Activated CD4-positive, alpha-beta memory T cell treated with anti-CD3 and anti-CD28 coated beads, Interleukin-2, amount 10 ng/mL, durations not matched to agents 7 days and 5 days (primary cell): ENCODE measurements around the gene TRIM69. TPM values are rescaled to one million over a fixed set of nuclear protein-coding genes. Genes with fewer than 3 reads are reported as not detected.
A peak's percentile ranks its signal among the peaks of the same experiment; 100 is the strongest.
"Not testable (repeated sequence)": the region's sequence is repeated elsewhere in the genome, so short reads cannot be mapped to it uniquely, and the experiment has no call there.

ENCODE experiments used
- CTCF ChIA-PET: fragments of 350-600 bp; sonication (Branson Sonifier 250); formaldehyde crosslinking; loops from one replicate; lab custom pipeline; 2021; ENCODE audit warnings: antibody characterized with exemption, inconsistent platforms; lab: Charles Lee
- POLR2A ChIA-PET: fragments of 350-600 bp; sonication (Branson Sonifier 250); formaldehyde crosslinking; loops from one replicate; lab custom pipeline; 2021; ENCODE audit warnings: antibody characterized with exemption; lab: Charles Lee
- DNase-seq: peaks from one replicate; pipeline ENCODE4 v3.0.0-alpha.2; 2020
- H3K27ac Mint-ChIP-seq: one replicate; pipeline ENCODE4 v1.8.0; 2021; ENCODE audit warnings: mild to moderate bottlenecking, mixed read lengths
- H3K27me3 Mint-ChIP-seq: one replicate; pipeline ENCODE4 v1.8.0; 2021; ENCODE audit warnings: mixed read lengths
- H3K36me3 Mint-ChIP-seq: one replicate; pipeline ENCODE4 v1.8.0; 2021; ENCODE audit warnings: low read depth, mixed read lengths
- H3K4me1 Mint-ChIP-seq: one replicate; pipeline ENCODE4 v1.8.0; 2021; ENCODE audit warnings: mixed read lengths
- H3K4me3 Mint-ChIP-seq: one replicate; pipeline ENCODE4 v1.8.0; 2021; ENCODE audit warnings: mild to moderate bottlenecking, mixed read lengths
- H3K9me3 Mint-ChIP-seq: one replicate; pipeline ENCODE4 v1.8.0; 2021; ENCODE audit warnings: mixed read lengths
- total RNA-seq, 2 experiments: library from RNA; stranded (reverse); gene quantifications; one replicate each; pipeline ENCODE4 v1.2.3, GENCODE V29; 2021

Gene TRIM69
- total RNA-seq, 2 experiments from 2014 or later, result 83.4 to 88.2 TPM

DNA sequence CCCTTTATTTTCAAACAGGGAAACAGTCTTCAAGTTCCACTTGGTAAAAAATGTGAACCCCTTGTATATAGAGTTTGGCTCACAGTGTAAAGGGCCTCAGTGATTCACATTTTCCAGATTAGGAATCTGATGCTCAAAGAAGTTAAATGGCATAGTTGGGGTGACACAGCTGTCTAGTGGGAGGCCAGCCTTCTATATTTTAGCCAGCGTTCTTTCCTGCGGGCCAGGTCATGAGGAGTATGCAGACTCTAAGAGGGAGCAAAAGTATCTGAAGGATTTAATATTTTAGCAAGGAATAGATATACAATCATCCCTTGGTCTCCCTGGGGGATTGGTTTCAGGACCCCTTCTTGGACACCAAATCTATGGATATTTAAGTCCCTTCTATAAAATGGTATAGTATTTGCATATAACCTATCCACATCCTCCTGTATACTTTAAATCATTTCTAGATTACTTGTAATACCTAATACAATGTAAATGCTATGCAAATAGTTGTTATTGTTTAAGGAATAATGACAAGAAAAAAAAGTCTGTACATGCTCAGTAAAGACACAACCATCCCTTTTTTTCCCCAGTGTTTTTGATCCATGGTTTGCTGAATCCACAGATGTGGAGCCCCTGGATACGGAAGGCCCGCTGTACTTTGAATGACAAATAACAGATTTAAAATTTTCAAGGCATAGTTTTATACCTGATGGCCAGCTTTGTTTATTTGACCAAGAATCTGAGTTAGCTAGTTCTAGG is 18.0 kb upstream of the TRIM69 start:
- Mint-ChIP-seq H3K36me3 (peaks cover 72% of the 10 kb centered on the region), H3K4me3 (peak overlapping the region; percentile 16), H3K27ac (peak overlapping the region; percentile 91), H3K4me1 (peaks cover 79% of the 10 kb centered on the region), H3K9me3 (no peaks in the 10 kb centered on the region), H3K27me3 (no peaks in the 10 kb centered on the region)
- DNase-seq, result no peak
- CTCF ChIA-PET, result interaction anchor here (13.6 to 15.3 kb wide), 2 partner anchors 14 to 54 kb away, joined by 329 to 399 read pairs; partner anchors contain the start of genes SPG11 and TRIM69
- POLR2A ChIA-PET, result interaction anchor here (0.8 to 37.6 kb wide), 7 partner anchors 2 to 290 kb away, joined by 3 to 4153 read pairs (median 4); partner anchors contain the start of genes B2M, CTDSPL2, PATL2 and SPG11

DNA sequence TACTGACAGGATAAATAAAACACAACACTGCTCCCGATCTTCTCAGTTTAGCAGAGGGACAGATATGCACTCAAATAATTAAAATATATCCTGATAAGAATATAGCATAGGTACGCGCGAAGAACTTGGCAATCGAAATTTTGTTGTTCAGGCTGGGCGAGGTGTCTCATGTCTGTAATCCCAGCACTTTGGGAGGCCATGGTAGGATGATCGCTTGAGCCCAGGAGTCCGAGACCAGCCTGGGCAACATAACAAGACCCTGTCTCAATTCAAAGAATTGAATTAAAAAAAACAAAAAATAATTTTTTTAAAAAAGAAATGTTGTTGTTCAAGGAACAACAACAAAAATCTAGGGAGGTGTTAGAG is 17.4 kb upstream of the TRIM69 start:
- H3K36me3 Mint-ChIP-seq, result peaks cover 67% of the 10 kb centered on the region
- H3K27me3 Mint-ChIP-seq, result no peaks in the 10 kb centered on the region
- H3K4me3 Mint-ChIP-seq, result no peak overlapping the region
- H3K27ac Mint-ChIP-seq, result peak overlapping the region; percentile 91
- H3K9me3 Mint-ChIP-seq, result no peaks in the 10 kb centered on the region
- no peak for DNase-seq
- peaks cover 84% of the 10 kb centered on the region for H3K4me1 Mint-ChIP-seq
- POLR2A ChIA-PET, result interaction anchor here (0.8 to 37.6 kb wide), 7 partner anchors 2 to 291 kb away, joined by 3 to 4153 read pairs (median 5); partner anchors contain the start of genes B2M, CTDSPL2, PATL2 and SPG11
- CTCF ChIA-PET, result interaction anchor here (13.6 to 15.3 kb wide), 2 partner anchors 13 to 54 kb away, joined by 329 to 399 read pairs; partner anchors contain the start of genes SPG11 and TRIM69

DNA sequence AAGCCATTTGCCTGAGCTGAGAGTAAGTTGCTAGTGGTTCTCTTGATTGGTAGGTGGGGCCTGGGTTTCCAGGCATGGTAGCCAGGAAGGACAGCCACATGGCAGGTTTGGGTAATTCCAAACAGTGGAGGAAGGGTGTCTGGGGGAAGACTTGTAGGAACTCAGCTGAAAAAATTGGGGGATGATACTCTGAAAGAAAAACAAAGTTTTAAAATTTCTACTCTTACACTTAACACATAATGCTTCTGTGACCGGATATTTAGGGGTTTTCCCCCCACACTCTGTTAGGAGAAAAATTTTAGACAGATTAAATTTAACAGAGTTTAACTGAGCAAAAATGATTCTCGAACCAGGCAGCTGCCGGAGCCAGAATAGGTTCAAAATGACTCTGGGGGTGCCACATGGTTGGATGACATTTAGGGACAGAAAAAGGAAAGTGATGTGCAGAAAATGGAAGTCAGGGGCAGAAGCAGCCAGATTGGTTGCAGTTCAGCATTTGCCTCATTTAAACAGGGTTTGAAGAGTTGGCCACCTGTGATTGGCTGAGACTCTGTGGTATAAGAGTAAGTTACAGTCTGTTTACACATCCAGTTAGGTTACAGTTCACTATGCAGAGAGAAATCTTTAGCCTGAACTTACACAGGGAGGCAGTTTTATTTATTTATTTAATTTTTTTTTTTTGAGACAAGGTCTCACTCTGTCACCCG is 16.9 kb upstream of the TRIM69 start:
- ChIA-PET CTCF (interaction anchor here (0.9 to 15.3 kb wide), 4 partner anchors 13 to 135 kb away, joined by 3 to 399 read pairs (median 168); partner anchors contain the start of genes SPG11 and TRIM69), POLR2A (interaction anchor here (0.8 to 37.6 kb wide), 8 partner anchors 3 to 292 kb away, joined by 3 to 4153 read pairs (median 9); partner anchors contain the start of genes B2M, CTDSPL2, PATL2 and SPG11)
- Mint-ChIP-seq H3K4me1 (peaks cover 90% of the 10 kb centered on the region), H3K27me3 (no peaks in the 10 kb centered on the region), H3K36me3 (peaks cover 65% of the 10 kb centered on the region), H3K27ac (peak overlapping the region; percentile 91), H3K4me3 (peak overlapping the region; percentile 40), H3K9me3 (no peaks in the 10 kb centered on the region)
- peak; percentile 67 for DNase-seq

DNA sequence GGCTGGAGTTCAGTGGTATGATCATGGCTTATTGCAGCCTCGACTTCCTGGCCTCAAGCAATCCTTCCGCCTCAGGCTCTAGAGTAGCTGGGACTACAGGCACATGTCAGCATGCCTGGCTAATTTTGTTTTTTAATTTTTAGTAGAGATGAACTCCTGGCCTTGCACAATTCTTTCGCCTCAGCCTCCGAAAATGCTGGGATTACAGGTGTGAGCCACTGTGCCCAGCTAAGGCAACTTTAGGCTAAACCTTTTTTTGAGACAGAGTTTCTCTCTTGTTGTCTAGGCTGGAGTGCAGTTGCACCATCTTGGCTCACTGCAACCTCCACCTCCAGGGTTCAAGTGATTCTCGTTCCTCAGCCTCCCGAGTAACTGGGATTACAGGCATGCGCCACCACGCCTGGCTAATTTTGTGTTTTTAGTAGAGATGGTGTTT is 16.3 kb upstream of the TRIM69 start:
- H3K4me3 Mint-ChIP-seq, H3K27me3 Mint-ChIP-seq, H3K9me3 Mint-ChIP-seq: not testable (repeated sequence)
- ChIA-PET POLR2A (interaction anchor here (1.5 to 37.6 kb wide), 6 partner anchors 3 to 123 kb away, joined by 4 to 4153 read pairs (median 1600); partner anchors contain the start of genes B2M, PATL2, SPG11 and TRIM69), CTCF (interaction anchor here (0.9 to 15.3 kb wide), 5 partner anchors 9 to 136 kb away, joined by 3 to 399 read pairs (median 6); partner anchors contain the start of genes B2M, PATL2, SPG11 and TRIM69)
- peak; percentile 51 for DNase-seq
- Mint-ChIP-seq H3K27ac (peak overlapping the region; percentile 91), H3K4me1 (peaks cover 91% of the 10 kb centered on the region), H3K36me3 (peaks cover 63% of the 10 kb centered on the region)

DNA sequence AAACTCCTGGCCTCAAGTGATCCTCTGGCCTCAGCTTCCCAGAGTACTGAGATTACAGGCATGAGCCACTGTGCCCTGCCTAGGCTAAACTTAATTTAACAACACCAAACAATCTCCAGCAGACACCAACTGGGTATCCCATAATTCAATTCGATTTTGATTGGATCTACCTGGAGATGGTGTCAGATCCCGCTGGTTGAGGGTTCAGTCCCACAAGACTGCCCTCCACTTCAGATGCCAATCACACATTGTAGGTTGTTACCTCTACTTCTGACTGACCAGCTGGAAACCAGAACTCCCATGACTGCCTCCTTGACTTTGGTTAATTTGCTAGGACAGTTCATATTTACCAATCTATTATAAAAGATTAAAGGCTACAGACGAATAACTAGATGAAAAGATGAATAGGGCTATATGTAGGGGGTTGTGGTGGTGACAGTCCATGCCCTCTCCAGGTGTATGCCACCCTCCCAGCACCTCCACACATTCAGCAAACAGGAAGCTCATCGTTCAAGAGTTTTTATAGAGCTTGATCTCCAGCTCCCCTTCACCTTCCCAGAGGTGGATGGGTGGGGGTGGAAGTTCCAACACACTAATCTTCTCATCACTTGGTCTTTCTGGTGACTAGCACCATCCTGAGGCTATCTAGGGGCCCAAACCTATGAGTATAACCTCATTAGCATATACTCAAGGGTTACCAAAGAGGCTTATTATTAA is 15.7 kb upstream of the TRIM69 start:
- Mint-ChIP-seq H3K9me3 (no peaks in the 10 kb centered on the region), H3K36me3 (peaks cover 61% of the 10 kb centered on the region), H3K4me1 (peaks cover 90% of the 10 kb centered on the region), H3K4me3 (no peak overlapping the region), H3K27me3 (no peaks in the 10 kb centered on the region), H3K27ac (peak overlapping the region; percentile 91)
- peak; percentile 31 for DNase-seq
- ChIA-PET CTCF (interaction anchor here (0.9 to 15.3 kb wide), 5 partner anchors 9 to 137 kb away, joined by 3 to 399 read pairs (median 6); partner anchors contain the start of genes B2M, PATL2, SPG11 and TRIM69), POLR2A (interaction anchor here (1.1 to 37.6 kb wide), 6 partner anchors 4 to 182 kb away, joined by 3 to 4153 read pairs (median 1600); partner anchors contain the start of genes B2M, PATL2, SPG11 and TRIM69)

DNA sequence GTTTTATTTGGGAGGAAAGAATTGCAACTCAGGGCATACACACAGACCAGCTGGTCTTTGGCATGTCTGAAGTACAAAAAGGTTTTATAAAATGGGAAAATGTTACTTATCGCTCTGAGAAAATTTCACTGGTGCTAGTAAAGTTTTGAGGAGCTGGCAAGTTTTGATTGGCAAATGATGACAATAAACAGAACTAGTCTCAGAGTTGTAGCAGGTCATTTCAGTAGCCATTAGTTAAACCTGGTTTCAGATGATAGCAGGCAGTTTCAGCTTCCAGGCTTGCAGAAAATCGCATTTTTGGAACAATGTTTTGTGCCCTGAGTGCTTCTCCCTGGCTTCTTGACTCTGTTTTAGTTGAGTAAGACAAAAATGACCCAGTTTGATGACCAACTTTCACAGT is 14.3 kb upstream of the TRIM69 start:
- peak overlapping the region; percentile 38 for H3K4me3 Mint-ChIP-seq
- no peak for DNase-seq
- ChIA-PET POLR2A (interaction anchor here (1.0 to 37.6 kb wide), 6 partner anchors 5 to 476 kb away, joined by 3 to 4153 read pairs (median 1600); partner anchors contain the start of genes B2M, PATL2, SPG11 and TRIM69), CTCF (interaction anchor here (13.6 to 15.3 kb wide), 2 partner anchors 10 to 57 kb away, joined by 329 to 399 read pairs; partner anchors contain the start of genes SPG11 and TRIM69)
- peaks cover 57% of the 10 kb centered on the region for H3K36me3 Mint-ChIP-seq
- H3K27me3 Mint-ChIP-seq, result no peaks in the 10 kb centered on the region
- H3K4me1 Mint-ChIP-seq, result peaks cover 87% of the 10 kb centered on the region
- H3K9me3 Mint-ChIP-seq, result no peaks in the 10 kb centered on the region
- H3K27ac Mint-ChIP-seq, result peak overlapping the region; percentile 91

DNA sequence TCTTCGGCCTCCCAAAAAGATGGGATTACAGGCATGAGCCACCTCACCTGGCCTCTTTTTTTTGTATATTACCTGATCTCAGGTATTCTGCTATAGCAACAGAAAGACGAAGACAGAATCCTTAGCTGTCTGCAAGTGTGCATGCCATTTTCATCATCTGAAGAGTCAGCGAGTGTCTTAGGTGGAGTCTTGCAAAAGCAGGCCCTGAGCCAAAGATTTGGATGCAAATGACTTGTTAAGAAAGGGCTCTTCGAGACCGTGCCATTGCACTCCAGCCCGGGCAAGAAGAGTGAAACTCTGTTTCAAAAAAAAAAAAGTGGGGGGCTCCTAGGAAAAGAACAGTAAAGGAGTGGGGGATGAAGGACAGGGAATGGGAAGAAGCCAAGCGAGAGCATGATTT is 10.2 kb upstream of the TRIM69 start:
- peaks cover 46% of the 10 kb centered on the region for H3K36me3 Mint-ChIP-seq
- H3K27ac Mint-ChIP-seq, result peak overlapping the region; percentile 100
- no peaks in the 10 kb centered on the region for H3K27me3 Mint-ChIP-seq
- no peaks in the 10 kb centered on the region for H3K9me3 Mint-ChIP-seq
- ChIA-PET CTCF (interaction anchor here (0.6 to 15.9 kb wide), 8 partner anchors 9 to 182 kb away, joined by 3 to 399 read pairs (median 11); partner anchors contain the start of genes B2M, PATL2, SPG11 and TRIM69), POLR2A (interaction anchor here (0.7 to 37.6 kb wide), 17 partner anchors 4 to 900 kb away, joined by 3 to 4153 read pairs (median 4); partner anchors contain the start of genes B2M, CTDSPL2, EIF3J and PATL2)
- DNase-seq, result peak; percentile 32
- H3K4me1 Mint-ChIP-seq, result peaks cover 68% of the 10 kb centered on the region
- H3K4me3 Mint-ChIP-seq, result peak overlapping the region; percentile 99

DNA sequence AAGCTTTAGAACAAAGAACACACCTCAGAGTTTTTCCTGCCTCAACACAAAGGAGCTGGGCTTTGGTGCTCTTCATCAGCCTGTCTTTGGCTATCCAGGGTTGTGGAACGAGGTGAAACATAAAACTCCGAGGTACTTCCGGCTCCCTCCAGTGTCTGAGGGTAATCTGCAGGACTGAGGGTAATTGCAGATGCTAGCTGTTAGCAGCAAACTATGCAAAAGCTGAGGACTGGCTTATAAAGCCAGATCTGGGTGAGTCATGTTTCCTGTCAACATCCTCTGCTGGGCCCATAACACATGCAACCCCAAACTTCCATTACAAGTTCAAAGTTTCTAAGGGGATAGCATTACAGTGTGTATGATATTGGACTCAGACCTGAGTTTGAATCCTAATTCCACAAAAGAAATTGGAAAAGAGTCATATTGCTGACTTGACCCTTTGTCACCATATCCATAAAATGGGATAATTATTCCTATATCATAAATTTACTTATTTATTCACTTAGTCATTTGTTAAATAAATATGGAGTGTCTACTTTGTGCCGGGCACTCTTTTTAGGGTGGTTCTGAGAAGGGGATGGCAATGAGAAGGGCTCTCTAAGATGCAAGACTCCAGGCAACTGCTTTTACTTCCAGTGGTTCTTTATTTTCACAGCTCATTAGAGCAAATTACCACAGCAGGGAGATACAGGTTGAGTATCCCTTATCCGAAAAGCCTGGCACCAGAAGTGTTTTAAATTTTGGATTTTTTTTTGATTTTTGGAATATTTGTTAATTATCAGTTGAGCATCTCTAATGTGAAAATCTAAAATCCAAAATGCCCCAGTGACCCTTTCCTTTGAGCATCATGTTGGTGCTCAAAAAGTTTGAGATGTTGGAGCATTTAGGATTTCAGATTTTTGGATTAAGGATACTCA is 9.5 kb upstream of the TRIM69 start:
- peaks cover 68% of the 10 kb centered on the region for H3K4me1 Mint-ChIP-seq
- CTCF ChIA-PET, result interaction anchor here (1.0 to 15.9 kb wide), 8 partner anchors 9 to 148 kb away, joined by 3 to 399 read pairs (median 12); partner anchors contain the start of genes B2M, PATL2, SPG11 and TRIM69
- DNase-seq, result peak; percentile 86
- H3K36me3 Mint-ChIP-seq, result peaks cover 48% of the 10 kb centered on the region
- POLR2A ChIA-PET, result interaction anchor here (0.9 to 37.6 kb wide), 19 partner anchors 3 to 901 kb away, joined by 3 to 4153 read pairs (median 4); partner anchors contain the start of genes B2M, CTDSPL2, EIF3J and PATL2
- H3K9me3 Mint-ChIP-seq, result no peaks in the 10 kb centered on the region
- H3K27ac Mint-ChIP-seq, result peak overlapping the region; percentile 100
- peak overlapping the region; percentile 99 for H3K4me3 Mint-ChIP-seq
- no peaks in the 10 kb centered on the region for H3K27me3 Mint-ChIP-seq

DNA sequence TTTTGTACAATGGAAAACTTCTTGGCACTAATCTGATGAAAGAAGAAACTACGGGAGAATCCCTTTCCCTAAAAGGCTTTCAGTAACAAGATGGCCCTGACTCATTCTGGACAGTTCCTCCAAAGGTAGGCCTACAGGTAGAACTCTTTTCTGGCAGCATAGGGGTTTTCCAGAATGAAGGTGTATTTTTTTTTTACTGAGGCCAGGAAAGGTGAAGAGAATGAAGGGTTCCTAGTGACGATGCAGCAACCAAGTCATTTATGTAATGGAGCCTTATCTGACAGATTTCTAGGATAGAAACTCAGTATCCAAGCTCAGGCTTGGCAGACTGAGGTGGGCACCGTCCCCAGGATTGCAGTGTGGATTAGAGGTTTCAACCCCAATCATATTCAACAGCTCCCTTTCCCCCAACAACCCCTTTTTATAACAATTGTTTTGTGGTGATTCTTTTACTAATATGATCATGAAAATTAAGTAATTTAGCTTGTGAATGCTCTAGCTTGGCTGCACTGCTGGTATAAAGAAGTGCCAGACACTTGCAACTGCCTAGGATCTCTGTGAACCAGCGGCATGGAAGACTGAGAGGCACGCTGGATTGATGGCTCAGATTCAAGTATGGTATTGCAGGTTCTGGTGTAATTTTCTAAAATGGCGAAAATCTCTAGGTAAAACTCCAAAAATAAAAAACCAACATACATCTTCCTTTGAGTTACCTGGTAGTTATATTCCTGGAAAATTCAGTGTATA is 8.7 kb upstream of the TRIM69 start:
- no peak for DNase-seq
- POLR2A ChIA-PET, result interaction anchor here (1.2 to 37.6 kb wide), 9 partner anchors 2 to 149 kb away, joined by 3 to 4153 read pairs (median 11); partner anchors contain the start of genes B2M, PATL2, SPG11 and TRIM69
- Mint-ChIP-seq H3K27me3 (no peaks in the 10 kb centered on the region), H3K9me3 (no peaks in the 10 kb centered on the region), H3K4me1 (peaks cover 70% of the 10 kb centered on the region), H3K36me3 (peaks cover 57% of the 10 kb centered on the region), H3K27ac (peak overlapping the region; percentile 100), H3K4me3 (peak overlapping the region; percentile 99)
- CTCF ChIA-PET, result interaction anchor here (1.1 to 15.9 kb wide), 6 partner anchors 10 to 675 kb away, joined by 5 to 399 read pairs (median 26); partner anchors contain the start of genes B2M, PATL2 and SPG11

DNA sequence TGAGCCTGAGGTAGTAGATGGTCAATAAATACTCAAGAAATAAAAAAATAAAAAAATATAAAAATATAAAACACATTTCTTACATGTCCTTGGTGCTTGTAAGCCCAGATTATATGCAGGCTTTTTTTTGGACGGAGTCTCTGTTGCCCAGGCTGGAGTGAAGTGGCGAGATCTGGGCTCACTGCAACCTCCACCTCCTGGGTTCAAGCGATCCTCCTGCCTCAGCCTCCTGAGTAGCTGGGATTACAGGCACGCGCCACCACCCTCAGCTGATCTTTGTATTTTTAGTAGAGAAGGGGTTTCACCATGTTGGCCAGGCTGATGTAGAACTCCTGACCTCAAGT is 8.1 kb upstream of the TRIM69 start:
- peak overlapping the region; percentile 99 for H3K4me3 Mint-ChIP-seq
- H3K36me3 Mint-ChIP-seq, result peaks cover 57% of the 10 kb centered on the region
- not testable (repeated sequence) for DNase-seq, H3K27me3 Mint-ChIP-seq, H3K9me3 Mint-ChIP-seq
- H3K4me1 Mint-ChIP-seq, result peaks cover 69% of the 10 kb centered on the region
- POLR2A ChIA-PET, result interaction anchor here (1.1 to 37.6 kb wide), 11 partner anchors 1 to 301 kb away, joined by 3 to 4153 read pairs (median 8); partner anchors contain the start of genes B2M, CTDSPL2, PATL2 and SPG11
- CTCF ChIA-PET, result interaction anchor here (0.7 to 15.9 kb wide), 9 partner anchors 10 to 674 kb away, joined by 3 to 399 read pairs (median 5); partner anchors contain the start of genes B2M, PATL2 and SPG11
- H3K27ac Mint-ChIP-seq, result peak overlapping the region; percentile 100
